ENCODE results near the gene C1orf232. TPM values are rescaled to one million over a fixed set of nuclear protein-coding genes. Genes with fewer than 3 reads are reported as not detected.

Gene C1orf232
- total RNA-seq, 1 donor from 2014 or later, result not detected

- Mint-ChIP-seq H3K27ac (no peak overlapping the region), H3K4me1 (peaks cover 21% of the 10 kb centered on the region), H3K4me3 (no peak overlapping the region), H3K9me3 (peaks cover 13% of the 10 kb centered on the region), H3K36me3 (peaks cover 2% of the 10 kb centered on the region), H3K27me3 (ENCODE audit: low read depth) (no peaks in the 10 kb centered on the region)
- DNase-seq (ENCODE audit: low spot score in 2 of 2, unreplicated experiment in 2 of 2), result no peak
- no peak for TF ChIP-seq CTCF (IDR thresholded peaks at IDR 0.05; ENCODE audit: unreplicated experiment)
Observed at GRCh38 chr1:26130695-26131094, 38.1 kb downstream of the C1orf232 start.

GRCh38 chr1:26129778-26130177 is 39.0 kb downstream of the C1orf232 start:
- Mint-ChIP-seq H3K27ac (no peak overlapping the region), H3K4me3 (no peak overlapping the region), H3K9me3 (peaks cover 7% of the 10 kb centered on the region), H3K4me1 (peaks cover 21% of the 10 kb centered on the region), H3K27me3 (ENCODE audit: low read depth) (no peaks in the 10 kb centered on the region), H3K36me3 (peaks cover 2% of the 10 kb centered on the region)
- no peak for TF ChIP-seq CTCF (IDR thresholded peaks at IDR 0.05; ENCODE audit: unreplicated experiment)
- DNase-seq (ENCODE audit: low spot score in 2 of 2, unreplicated experiment in 2 of 2), result no peak

- no peak for TF ChIP-seq CTCF (IDR thresholded peaks at IDR 0.05; ENCODE audit: unreplicated experiment)
- Mint-ChIP-seq H3K9me3 (no peaks in the 10 kb centered on the region), H3K27me3 (ENCODE audit: low read depth) (no peaks in the 10 kb centered on the region), H3K36me3 (peaks cover 5% of the 10 kb centered on the region), H3K4me1 (peaks cover 21% of the 10 kb centered on the region), H3K4me3 (no peak overlapping the region), H3K27ac (peak overlapping the region; percentile 2)
- no peak for DNase-seq (ENCODE audit: low spot score in 2 of 2, unreplicated experiment in 2 of 2)
Observed at GRCh38 chr1:26127235-26128163, 41.3 kb downstream of the C1orf232 start.

- H3K27ac Mint-ChIP-seq, result no peak overlapping the region
- H3K36me3 Mint-ChIP-seq, result peaks cover 8% of the 10 kb centered on the region
- no peak for TF ChIP-seq CTCF (IDR thresholded peaks at IDR 0.05; ENCODE audit: unreplicated experiment)
- H3K4me1 Mint-ChIP-seq, result peaks cover 27% of the 10 kb centered on the region
- no peaks in the 10 kb centered on the region for H3K27me3 Mint-ChIP-seq (ENCODE audit: low read depth)
- no peak overlapping the region for H3K4me3 Mint-ChIP-seq
- DNase-seq (ENCODE audit: low spot score in 2 of 2, unreplicated experiment in 2 of 2), result no peak
- no peaks in the 10 kb centered on the region for H3K9me3 Mint-ChIP-seq
Observed at GRCh38 chr1:26126321-26127084, 42.3 kb downstream of the C1orf232 start.

- peaks cover 8% of the 10 kb centered on the region for H3K36me3 Mint-ChIP-seq
- no peak overlapping the region for H3K27ac Mint-ChIP-seq
- no peaks in the 10 kb centered on the region for H3K27me3 Mint-ChIP-seq (ENCODE audit: low read depth)
- no peak overlapping the region for H3K4me3 Mint-ChIP-seq
- no peaks in the 10 kb centered on the region for H3K9me3 Mint-ChIP-seq
- H3K4me1 Mint-ChIP-seq, result peaks cover 27% of the 10 kb centered on the region
- no peak for TF ChIP-seq CTCF (IDR thresholded peaks at IDR 0.05; ENCODE audit: unreplicated experiment)
- no peak for DNase-seq (ENCODE audit: low spot score in 2 of 2, unreplicated experiment in 2 of 2)
Observed at GRCh38 chr1:26125946-26126320, 42.8 kb downstream of the C1orf232 start.

Measured in mesothelial cell of epicardium (in vitro differentiated cells).